Measurements from ENCODE around the gene ZSWIM4. TPM values are rescaled to one million over a fixed set of nuclear protein-coding genes. Genes with fewer than 3 reads are reported as not detected.

The ZSWIM4 gene
- total and polyA plus RNA-seq, 2 of the 13 experiments (the other 11 are each of a cell fraction or from before 2014, with no cell fraction given): 0.33 to 0.86 TPM

DNA sequence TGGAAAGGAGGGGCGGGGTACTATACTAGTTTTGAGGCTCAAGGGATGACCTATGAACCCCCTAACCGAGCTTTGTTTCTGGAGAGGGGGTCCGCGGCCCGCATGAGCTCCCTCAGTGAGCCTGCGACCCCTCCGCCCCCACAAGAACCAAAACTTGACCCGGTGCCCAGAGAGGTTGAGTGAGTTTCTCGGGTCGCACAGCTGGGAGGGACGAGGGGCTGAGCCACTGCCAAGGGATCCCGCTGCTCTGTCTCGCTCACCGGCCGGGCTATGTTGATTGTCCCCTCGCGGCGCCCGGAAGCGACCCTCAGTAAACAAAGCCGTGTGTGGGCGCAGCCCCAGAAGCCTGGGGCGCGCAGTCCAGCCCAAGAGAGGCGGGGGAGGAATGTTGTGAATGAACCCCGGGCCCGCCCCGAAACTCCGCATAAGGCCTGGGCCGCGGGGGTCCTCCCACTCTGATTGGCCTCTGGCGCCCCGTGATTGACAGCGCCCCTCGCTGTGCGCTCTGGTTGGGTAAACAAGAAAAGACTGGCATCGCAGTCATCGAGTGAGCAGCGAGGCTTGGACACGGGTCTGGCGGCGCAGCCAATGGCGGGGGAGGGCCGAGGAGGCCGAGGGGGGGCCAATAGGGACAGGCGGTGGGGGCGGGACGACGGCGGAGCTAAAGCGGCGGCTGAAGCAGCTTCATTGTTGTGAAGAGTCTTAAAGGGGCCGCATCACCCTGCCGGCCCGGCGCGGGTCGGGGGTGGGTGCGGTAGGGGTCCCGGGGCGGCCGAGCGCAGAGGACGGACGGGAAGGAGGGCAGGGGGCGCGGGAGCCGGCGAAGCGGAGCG is at the start of gene ZSWIM4 (continued):
- TF ChIP-seq, protein P1, sequence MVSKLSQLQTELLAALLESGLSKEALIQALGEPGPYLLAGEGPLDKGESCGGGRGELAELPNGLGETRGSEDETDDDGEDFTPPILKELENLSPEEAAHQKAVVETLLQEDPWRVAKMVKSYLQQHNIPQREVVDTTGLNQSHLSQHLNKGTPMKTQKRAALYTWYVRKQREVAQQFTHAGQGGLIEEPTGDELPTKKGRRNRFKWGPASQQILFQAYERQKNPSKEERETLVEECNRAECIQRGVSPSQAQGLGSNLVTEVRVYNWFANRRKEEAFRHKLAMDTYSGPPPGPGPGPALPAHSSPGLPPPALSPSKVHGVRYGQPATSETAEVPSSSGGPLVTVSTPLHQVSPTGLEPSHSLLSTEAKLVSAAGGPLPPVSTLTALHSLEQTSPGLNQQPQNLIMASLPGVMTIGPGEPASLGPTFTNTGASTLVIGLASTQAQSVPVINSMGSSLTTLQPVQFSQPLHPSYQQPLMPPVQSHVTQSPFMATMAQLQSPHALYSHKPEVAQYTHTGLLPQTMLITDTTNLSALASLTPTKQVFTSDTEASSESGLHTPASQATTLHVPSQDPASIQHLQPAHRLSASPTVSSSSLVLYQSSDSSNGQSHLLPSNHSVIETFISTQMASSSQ (IDR thresholded peaks at IDR 0.05; ENCODE audit: low read depth): no peak
- TF ChIP-seq, protein P1 (CRISPR knock-in tag; IDR thresholded peaks at IDR 0.05; ENCODE audit: borderline replicate concordance): no peak; the same call in 1 of the 2 replicates
- TF ChIP-seq ZNF337 (CRISPR knock-in tag; IDR thresholded peaks at IDR 0.05; ENCODE audit: borderline replicate concordance, low read depth) (no peak), RBM39 (IDR thresholded peaks at IDR 0.05; ENCODE audit: low read depth, low read length, poor library complexity, severe bottlenecking) (peak; percentile 87), ZNF556 (CRISPR knock-in tag; IDR thresholded peaks at IDR 0.05; ENCODE audit: borderline replicate concordance) (no peak; the same call in 1 of the 2 replicates), SRSF4 (IDR thresholded peaks at IDR 0.05; ENCODE audit: low read depth, low read length, poor library complexity, severe bottlenecking) (no peak), MAFG (CRISPR knock-in tag; IDR thresholded peaks at IDR 0.05) (no peak), ONECUT2 (CRISPR knock-in tag; IDR thresholded peaks at IDR 0.05) (no peak), ZBTB8A (CRISPR knock-in tag; IDR thresholded peaks at IDR 0.05; ENCODE audit: borderline replicate concordance, low read depth) (no peak), ZNF777 (CRISPR knock-in tag; IDR thresholded peaks at IDR 0.05) (no peak), KMT2A (CRISPR knock-in tag; IDR thresholded peaks at IDR 0.05) (no peak)
- TF ChIP-seq, protein P2, sequence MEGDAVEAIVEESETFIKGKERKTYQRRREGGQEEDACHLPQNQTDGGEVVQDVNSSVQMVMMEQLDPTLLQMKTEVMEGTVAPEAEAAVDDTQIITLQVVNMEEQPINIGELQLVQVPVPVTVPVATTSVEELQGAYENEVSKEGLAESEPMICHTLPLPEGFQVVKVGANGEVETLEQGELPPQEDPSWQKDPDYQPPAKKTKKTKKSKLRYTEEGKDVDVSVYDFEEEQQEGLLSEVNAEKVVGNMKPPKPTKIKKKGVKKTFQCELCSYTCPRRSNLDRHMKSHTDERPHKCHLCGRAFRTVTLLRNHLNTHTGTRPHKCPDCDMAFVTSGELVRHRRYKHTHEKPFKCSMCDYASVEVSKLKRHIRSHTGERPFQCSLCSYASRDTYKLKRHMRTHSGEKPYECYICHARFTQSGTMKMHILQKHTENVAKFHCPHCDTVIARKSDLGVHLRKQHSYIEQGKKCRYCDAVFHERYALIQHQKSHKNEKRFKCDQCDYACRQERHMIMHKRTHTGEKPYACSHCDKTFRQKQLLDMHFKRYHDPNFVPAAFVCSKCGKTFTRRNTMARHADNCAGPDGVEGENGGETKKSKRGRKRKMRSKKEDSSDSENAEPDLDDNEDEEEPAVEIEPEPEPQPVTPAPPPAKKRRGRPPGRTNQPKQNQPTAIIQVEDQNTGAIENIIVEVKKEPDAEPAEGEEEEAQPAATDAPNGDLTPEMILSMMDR (CRISPR knock-in tag; IDR thresholded peaks at IDR 0.05): no peak
- TF ChIP-seq, protein P3, sequence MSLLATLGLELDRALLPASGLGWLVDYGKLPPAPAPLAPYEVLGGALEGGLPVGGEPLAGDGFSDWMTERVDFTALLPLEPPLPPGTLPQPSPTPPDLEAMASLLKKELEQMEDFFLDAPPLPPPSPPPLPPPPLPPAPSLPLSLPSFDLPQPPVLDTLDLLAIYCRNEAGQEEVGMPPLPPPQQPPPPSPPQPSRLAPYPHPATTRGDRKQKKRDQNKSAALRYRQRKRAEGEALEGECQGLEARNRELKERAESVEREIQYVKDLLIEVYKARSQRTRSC (CRISPR knock-in tag; IDR thresholded peaks at IDR 0.05; ENCODE audit: low read depth): no peak
- TF ChIP-seq, protein P4, sequence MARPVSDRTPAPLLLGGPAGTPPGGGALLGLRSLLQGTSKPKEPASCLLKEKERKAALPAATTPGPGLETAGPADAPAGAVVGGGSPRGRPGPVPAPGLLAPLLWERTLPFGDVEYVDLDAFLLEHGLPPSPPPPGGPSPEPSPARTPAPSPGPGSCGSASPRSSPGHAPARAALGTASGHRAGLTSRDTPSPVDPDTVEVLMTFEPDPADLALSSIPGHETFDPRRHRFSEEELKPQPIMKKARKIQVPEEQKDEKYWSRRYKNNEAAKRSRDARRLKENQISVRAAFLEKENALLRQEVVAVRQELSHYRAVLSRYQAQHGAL (CRISPR knock-in tag; IDR thresholded peaks at IDR 0.05; ENCODE audit: not compliant biosample characterization): no peak
- TF ChIP-seq, protein P5, sequence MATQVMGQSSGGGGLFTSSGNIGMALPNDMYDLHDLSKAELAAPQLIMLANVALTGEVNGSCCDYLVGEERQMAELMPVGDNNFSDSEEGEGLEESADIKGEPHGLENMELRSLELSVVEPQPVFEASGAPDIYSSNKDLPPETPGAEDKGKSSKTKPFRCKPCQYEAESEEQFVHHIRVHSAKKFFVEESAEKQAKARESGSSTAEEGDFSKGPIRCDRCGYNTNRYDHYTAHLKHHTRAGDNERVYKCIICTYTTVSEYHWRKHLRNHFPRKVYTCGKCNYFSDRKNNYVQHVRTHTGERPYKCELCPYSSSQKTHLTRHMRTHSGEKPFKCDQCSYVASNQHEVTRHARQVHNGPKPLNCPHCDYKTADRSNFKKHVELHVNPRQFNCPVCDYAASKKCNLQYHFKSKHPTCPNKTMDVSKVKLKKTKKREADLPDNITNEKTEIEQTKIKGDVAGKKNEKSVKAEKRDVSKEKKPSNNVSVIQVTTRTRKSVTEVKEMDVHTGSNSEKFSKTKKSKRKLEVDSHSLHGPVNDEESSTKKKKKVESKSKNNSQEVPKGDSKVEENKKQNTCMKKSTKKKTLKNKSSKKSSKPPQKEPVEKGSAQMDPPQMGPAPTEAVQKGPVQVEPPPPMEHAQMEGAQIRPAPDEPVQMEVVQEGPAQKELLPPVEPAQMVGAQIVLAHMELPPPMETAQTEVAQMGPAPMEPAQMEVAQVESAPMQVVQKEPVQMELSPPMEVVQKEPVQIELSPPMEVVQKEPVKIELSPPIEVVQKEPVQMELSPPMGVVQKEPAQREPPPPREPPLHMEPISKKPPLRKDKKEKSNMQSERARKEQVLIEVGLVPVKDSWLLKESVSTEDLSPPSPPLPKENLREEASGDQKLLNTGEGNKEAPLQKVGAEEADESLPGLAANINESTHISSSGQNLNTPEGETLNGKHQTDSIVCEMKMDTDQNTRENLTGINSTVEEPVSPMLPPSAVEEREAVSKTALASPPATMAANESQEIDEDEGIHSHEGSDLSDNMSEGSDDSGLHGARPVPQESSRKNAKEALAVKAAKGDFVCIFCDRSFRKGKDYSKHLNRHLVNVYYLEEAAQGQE (IDR thresholded peaks at IDR 0.05; ENCODE audit: borderline replicate concordance in 1 of 2, low read depth in 1 of 2, low read length in 2 of 2): peak in 1 of 2 experiments; percentile 31; a peak in 1 of 4 replicates
